Measurements from ENCODE around the gene HSPB6. TPM values are rescaled to one million over a fixed set of nuclear protein-coding genes. Genes with fewer than 3 reads are reported as not detected.

HSPB6 gene
- polyA plus RNA-seq, 2 of the 4 experiments (the other 2 are of a cell fraction), result 0.16 to 0.26 TPM

DNA sequence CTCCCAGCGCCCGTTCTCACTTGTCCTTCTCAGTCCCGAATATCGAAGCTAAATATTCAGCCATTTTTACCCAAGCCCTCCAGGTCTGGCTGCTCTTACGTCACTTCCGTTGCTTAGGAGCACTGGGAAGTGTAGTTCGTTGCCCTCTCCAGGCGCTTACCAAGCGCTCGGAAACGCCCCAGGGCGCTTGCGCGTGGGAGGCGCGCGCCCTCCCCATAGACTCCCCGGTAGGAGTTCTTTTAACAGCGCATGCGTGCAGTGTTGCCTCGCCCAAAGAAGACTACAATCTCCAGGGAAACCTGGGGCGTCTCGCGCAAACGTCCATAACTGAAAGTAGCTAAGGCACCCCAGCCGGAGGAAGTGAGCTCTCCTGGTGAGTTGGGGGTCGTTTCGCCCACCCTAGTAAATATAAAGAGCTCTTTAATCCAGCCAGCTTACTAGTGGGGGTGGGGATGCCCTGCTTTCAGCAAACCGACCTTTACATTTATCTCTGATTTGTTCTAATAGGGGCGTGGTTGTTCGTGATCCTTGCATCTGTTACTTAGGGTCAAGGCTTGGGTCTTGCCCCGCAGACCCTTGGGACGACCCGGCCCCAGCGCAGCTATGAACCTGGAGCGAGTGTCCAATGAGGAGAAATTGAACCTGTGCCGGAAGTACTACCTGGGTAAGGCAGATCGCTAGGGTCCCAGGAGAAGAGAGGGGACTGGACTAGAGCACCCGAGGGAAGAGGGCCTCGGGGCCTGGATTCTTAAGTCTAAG lies 11.3 kb downstream of the HSPB6 start, which contains the start of the genes PSENEN and U2AF1L4 (continued):
- TF ChIP-seq, protein P1, sequence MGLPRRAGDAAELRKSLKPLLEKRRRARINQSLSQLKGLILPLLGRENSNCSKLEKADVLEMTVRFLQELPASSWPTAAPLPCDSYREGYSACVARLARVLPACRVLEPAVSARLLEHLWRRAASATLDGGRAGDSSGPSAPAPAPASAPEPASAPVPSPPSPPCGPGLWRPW (IDR thresholded peaks at IDR 0.05), result no peak
- TF ChIP-seq FOSL2 (IDR thresholded peaks at IDR 0.05) (no peak), FOSL2 (CRISPR knock-in tag; IDR thresholded peaks at IDR 0.05) (no peak), ZNF302 (CRISPR knock-in tag; IDR thresholded peaks at IDR 0.05) (no peak), CTCF (IDR thresholded peaks at IDR 0.05) (no peak), TFCP2L1 (CRISPR knock-in tag; IDR thresholded peaks at IDR 0.05) (no peak), SREBF2 (IDR thresholded peaks at IDR 0.05) (no peak), FOXS1 (CRISPR knock-in tag; IDR thresholded peaks at IDR 0.05) (no peak), CHD2 (IDR thresholded peaks at IDR 0.05; ENCODE audit: low read length, partially characterized antibody) (no peak), CEBPB (IDR thresholded peaks at IDR 0.05) (peak in 1 of 2 experiments; percentile 64; a peak in 1 of 4 replicates), HMGXB4 (CRISPR knock-in tag; IDR thresholded peaks at IDR 0.05; ENCODE audit: borderline replicate concordance) (no peak), EHF (CRISPR knock-in tag; IDR thresholded peaks at IDR 0.05) (no peak)
- TF ChIP-seq, protein P2, sequence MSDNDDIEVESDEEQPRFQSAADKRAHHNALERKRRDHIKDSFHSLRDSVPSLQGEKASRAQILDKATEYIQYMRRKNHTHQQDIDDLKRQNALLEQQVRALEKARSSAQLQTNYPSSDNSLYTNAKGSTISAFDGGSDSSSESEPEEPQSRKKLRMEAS (IDR thresholded peaks at IDR 0.05), result peak; percentile 4; the same call in 1 of the 2 replicates
- TF ChIP-seq, protein P3, sequence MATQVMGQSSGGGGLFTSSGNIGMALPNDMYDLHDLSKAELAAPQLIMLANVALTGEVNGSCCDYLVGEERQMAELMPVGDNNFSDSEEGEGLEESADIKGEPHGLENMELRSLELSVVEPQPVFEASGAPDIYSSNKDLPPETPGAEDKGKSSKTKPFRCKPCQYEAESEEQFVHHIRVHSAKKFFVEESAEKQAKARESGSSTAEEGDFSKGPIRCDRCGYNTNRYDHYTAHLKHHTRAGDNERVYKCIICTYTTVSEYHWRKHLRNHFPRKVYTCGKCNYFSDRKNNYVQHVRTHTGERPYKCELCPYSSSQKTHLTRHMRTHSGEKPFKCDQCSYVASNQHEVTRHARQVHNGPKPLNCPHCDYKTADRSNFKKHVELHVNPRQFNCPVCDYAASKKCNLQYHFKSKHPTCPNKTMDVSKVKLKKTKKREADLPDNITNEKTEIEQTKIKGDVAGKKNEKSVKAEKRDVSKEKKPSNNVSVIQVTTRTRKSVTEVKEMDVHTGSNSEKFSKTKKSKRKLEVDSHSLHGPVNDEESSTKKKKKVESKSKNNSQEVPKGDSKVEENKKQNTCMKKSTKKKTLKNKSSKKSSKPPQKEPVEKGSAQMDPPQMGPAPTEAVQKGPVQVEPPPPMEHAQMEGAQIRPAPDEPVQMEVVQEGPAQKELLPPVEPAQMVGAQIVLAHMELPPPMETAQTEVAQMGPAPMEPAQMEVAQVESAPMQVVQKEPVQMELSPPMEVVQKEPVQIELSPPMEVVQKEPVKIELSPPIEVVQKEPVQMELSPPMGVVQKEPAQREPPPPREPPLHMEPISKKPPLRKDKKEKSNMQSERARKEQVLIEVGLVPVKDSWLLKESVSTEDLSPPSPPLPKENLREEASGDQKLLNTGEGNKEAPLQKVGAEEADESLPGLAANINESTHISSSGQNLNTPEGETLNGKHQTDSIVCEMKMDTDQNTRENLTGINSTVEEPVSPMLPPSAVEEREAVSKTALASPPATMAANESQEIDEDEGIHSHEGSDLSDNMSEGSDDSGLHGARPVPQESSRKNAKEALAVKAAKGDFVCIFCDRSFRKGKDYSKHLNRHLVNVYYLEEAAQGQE (IDR thresholded peaks at IDR 0.05), result no peak

- FAIRE-seq (peak; percentile 92), ATAC-seq (peak; percentile 60 to 72), DNase-seq (ENCODE audit: low read depth in 1 of 2, low spot score in 1 of 2) (peak; percentile 98 to 99)
- peak overlapping the region; percentile 79 for H3K4me3 ChIP-seq
- peaks cover 40% of the 10 kb centered on the region for H3K4me1 ChIP-seq
- CTCF ChIA-PET, result interaction anchor here (0.6 to 3.8 kb wide), 30 partner anchors 8 to 309 kb away, joined by 3 to 29 read pairs (median 4); partner anchors contain the start of gene THAP8
- POLR2A ChIA-PET, result interaction anchor here (0.6 to 1.7 kb wide), 18 partner anchors 10 to 744 kb away, joined by 3 to 10 read pairs (median 4); partner anchors contain the start of genes COX6B1, GRAMD1A, POLR2I and PROSER3
- H3K27ac ChIP-seq, result peak overlapping the region; percentile 93 to 97
- 10% methylated on average over 41 of the region's 41 CpGs for WGBS (ENCODE audit: missing lambda C conversion rate)
- H3K9me3 ChIP-seq, result no peaks in the 10 kb centered on the region
- H3K4me2 ChIP-seq, result peak overlapping the region; percentile 80
- TF ChIP-seq, protein P3 (IDR thresholded peaks at IDR 0.05), result peak; percentile 29; the same call in 1 of the 2 replicates
- TF ChIP-seq EP300 (IDR thresholded peaks at IDR 0.05) (no peak), MYC (IDR thresholded peaks at IDR 0.05; ENCODE audit: borderline replicate concordance, low read length) (peak; percentile 70; the same call in 1 of the 2 replicates), TFCP2L1 (CRISPR knock-in tag; IDR thresholded peaks at IDR 0.05) (no peak; the same call in 1 of the 2 replicates), KDM1A (IDR thresholded peaks at IDR 0.05; ENCODE audit: low read depth) (no peak), BHLHE40 (IDR thresholded peaks at IDR 0.05; ENCODE audit: low read depth, low read length) (no peak), CBX8 (IDR thresholded peaks at IDR 0.05) (no peak), SMC3 (IDR thresholded peaks at IDR 0.05) (peak; percentile 52; the same call in 2 of the 3 replicates)
- TF ChIP-seq, protein P4, sequence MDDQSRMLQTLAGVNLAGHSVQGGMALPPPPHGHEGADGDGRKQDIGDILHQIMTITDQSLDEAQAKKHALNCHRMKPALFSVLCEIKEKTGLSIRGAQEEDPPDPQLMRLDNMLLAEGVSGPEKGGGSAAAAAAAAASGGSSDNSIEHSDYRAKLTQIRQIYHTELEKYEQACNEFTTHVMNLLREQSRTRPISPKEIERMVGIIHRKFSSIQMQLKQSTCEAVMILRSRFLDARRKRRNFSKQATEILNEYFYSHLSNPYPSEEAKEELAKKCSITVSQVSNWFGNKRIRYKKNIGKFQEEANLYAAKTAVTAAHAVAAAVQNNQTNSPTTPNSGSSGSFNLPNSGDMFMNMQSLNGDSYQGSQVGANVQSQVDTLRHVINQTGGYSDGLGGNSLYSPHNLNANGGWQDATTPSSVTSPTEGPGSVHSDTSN (IDR thresholded peaks at IDR 0.05), result no peak
- TF ChIP-seq, protein P1 (IDR thresholded peaks at IDR 0.05), result no peak
Observed at GRCh38 chr19:35744430-35745327, 12.2 kb downstream of the HSPB6 start.

Measured in A549 (cell line).